ENCODE results near the gene HIP1. TPM values are rescaled to one million over a fixed set of nuclear protein-coding genes. Genes with fewer than 3 reads are reported as not detected.

The HIP1 gene
- total and polyA plus RNA-seq, 2 donors from 2014 or later, result 11.2 to 50.1 TPM

DNA sequence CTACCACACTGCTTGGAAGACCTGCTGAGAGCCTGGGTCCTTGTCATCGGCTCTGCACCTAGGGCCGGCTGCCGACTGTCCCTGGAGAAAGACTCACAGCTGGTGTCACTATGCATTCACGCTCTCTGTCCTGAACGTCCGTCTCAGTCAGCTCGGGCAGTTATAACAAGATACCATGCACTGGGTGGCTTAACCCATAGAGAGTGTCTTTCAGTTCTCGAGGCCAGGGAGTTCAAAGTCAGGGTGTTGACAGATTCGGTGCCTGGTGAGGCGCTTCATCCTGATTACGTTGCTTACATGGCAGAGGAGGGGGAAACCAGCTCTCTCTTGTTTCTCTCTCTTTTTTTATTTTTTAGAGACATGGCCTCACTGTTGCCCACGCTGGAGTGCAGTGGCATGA, 155.5 kb downstream of the HIP1 start:
- DNase-seq (no peak), FAIRE-seq (no peak)
- Histone ChIP-seq H3K27ac (ENCODE audit: low read depth in 2 of 2, low read length in 2 of 2) (no peak overlapping the region), H3K4me3 (ENCODE audit: low read length in 3 of 3) (no peak overlapping the region), H3K9me3 (ENCODE audit: control insufficient read depth in 2 of 3, insufficient read depth in 1 of 3, low read length in 3 of 3) (no peaks in the 10 kb centered on the region), H3K27me3 (ENCODE audit: control insufficient read depth, insufficient read depth, low read length) (no peaks in the 10 kb centered on the region), H3K9ac (ENCODE audit: low read length in 3 of 3) (no peak overlapping the region), H3K4me1 (ENCODE audit: control insufficient read depth in 2 of 3, insufficient read depth in 2 of 3, low read depth in 1 of 3, low read length in 3 of 3) (no peaks in the 10 kb centered on the region), H3K36me3 (ENCODE audit: control insufficient read depth in 2 of 3, insufficient read depth in 3 of 3, low read length in 3 of 3) (peaks cover 0 to 19% (median 5%) of the 10 kb centered on the region in 3 donors)
- TF ChIP-seq, protein P1, sequence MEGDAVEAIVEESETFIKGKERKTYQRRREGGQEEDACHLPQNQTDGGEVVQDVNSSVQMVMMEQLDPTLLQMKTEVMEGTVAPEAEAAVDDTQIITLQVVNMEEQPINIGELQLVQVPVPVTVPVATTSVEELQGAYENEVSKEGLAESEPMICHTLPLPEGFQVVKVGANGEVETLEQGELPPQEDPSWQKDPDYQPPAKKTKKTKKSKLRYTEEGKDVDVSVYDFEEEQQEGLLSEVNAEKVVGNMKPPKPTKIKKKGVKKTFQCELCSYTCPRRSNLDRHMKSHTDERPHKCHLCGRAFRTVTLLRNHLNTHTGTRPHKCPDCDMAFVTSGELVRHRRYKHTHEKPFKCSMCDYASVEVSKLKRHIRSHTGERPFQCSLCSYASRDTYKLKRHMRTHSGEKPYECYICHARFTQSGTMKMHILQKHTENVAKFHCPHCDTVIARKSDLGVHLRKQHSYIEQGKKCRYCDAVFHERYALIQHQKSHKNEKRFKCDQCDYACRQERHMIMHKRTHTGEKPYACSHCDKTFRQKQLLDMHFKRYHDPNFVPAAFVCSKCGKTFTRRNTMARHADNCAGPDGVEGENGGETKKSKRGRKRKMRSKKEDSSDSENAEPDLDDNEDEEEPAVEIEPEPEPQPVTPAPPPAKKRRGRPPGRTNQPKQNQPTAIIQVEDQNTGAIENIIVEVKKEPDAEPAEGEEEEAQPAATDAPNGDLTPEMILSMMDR (IDR thresholded peaks at IDR 0.05; ENCODE audit: borderline replicate concordance, extremely low read depth, insufficient read depth), result no peak
- intact Hi-C loops (cut with DNase I), result no loop called here

DNA sequence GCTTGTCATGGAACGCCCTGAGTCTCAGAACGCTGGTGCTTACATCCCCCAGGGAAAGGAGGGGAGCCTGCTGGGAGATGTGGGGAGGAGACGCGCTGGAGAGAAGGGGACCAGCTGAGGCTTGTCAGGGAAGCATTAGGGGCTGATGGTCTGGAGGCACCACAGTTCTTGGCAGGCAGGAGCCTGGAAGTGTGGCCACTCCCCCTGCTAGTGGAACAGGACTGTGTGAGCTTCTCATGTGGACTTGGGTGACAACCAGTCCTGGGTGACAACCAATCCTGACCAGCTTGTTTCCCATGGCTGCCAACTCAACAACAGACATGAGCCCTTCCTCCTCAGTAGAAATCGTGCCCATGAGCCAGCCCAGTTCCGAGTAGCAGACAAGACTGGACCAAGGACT, 158.8 kb downstream of the HIP1 start:
- FAIRE-seq (no peak), DNase-seq (peak in 3 of 5 donors; percentile 10 to 79 (median 69))
- intact Hi-C loops (cut with DNase I), result no loop called here
- Histone ChIP-seq H3K4me1 (ENCODE audit: control insufficient read depth in 2 of 3, insufficient read depth in 2 of 3, low read depth in 1 of 3, low read length in 3 of 3) (no peaks in the 10 kb centered on the region), H3K9me3 (ENCODE audit: control insufficient read depth in 2 of 3, insufficient read depth in 1 of 3, low read length in 3 of 3) (no peaks in the 10 kb centered on the region), H3K9ac (ENCODE audit: low read length in 3 of 3) (no peak overlapping the region), H3K27ac (ENCODE audit: low read depth in 2 of 2, low read length in 2 of 2) (no peak overlapping the region), H3K27me3 (ENCODE audit: control insufficient read depth, insufficient read depth, low read length) (no peaks in the 10 kb centered on the region), H3K4me3 (ENCODE audit: low read length in 3 of 3) (no peak overlapping the region), H3K36me3 (ENCODE audit: control insufficient read depth in 2 of 3, insufficient read depth in 3 of 3, low read length in 3 of 3) (peaks cover 0 to 24% (median 5%) of the 10 kb centered on the region in 3 donors)
- TF ChIP-seq, protein P1 (IDR thresholded peaks at IDR 0.05; ENCODE audit: borderline replicate concordance, extremely low read depth, insufficient read depth), result no peak

DNA sequence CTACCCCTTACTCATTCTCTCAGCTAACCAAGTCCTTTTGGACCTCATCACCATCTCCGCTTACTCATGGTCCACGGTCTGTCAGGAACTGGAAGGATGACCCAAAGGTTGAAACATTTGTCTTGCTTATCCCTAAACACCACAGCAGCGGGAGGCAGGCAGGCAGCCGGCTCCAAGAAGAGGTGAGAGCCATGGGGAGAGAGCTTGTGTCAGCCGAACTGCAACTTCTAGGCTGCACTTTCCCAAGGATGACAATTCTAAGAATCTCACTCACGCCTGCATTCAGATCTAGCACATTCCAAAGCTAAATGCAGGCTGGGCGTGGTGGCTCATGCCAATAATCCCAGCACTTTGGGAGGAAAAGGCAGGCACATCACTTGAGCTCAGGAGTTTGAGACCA, 160.7 kb downstream of the HIP1 start:
- FAIRE-seq, result no peak
- intact Hi-C loops (cut with DNase I), result no loop called here
- TF ChIP-seq, protein P1 (IDR thresholded peaks at IDR 0.05; ENCODE audit: borderline replicate concordance, extremely low read depth, insufficient read depth), result no peak

More for the DNA sequence above, 160.7 kb downstream of the HIP1 start:
- H3K27me3 ChIP-seq (ENCODE audit: control insufficient read depth, insufficient read depth, low read length), result no peaks in the 10 kb centered on the region
- H3K9ac ChIP-seq (ENCODE audit: low read length in 3 of 3), result no peak overlapping the region
- no peaks in the 10 kb centered on the region for H3K9me3 ChIP-seq (ENCODE audit: control insufficient read depth in 2 of 3, insufficient read depth in 1 of 3, low read length in 3 of 3)
- H3K4me3 ChIP-seq (ENCODE audit: low read length in 3 of 3), result no peak overlapping the region
- H3K36me3 ChIP-seq (ENCODE audit: control insufficient read depth in 2 of 3, insufficient read depth in 3 of 3, low read length in 3 of 3), result peaks cover 0 to 24% (median 8%) of the 10 kb centered on the region in 3 donors
- H3K27ac ChIP-seq (ENCODE audit: low read depth in 2 of 2, low read length in 2 of 2), result no peak overlapping the region
- H3K4me1 ChIP-seq (ENCODE audit: control insufficient read depth in 2 of 3, insufficient read depth in 2 of 3, low read depth in 1 of 3, low read length in 3 of 3), result no peaks in the 10 kb centered on the region
- no peak for DNase-seq

Measured in kidney (tissue), 14 donors.